HepG2 (cell line): ENCODE results near the gene YIF1A. TPM values are rescaled to one million over a fixed set of nuclear protein-coding genes. Genes with fewer than 3 reads are reported as not detected.

Source experiments
- DRAP1 ChIP-seq: IDR thresholded peaks from 2 replicates; pipeline ENCODE4 v1.6.1; 2016; ENCODE audit warnings: missing genetic modification reagents, missing compliant biosample characterization
- E2F1 ChIP-seq: sonication (generic); formaldehyde crosslinking; IDR thresholded peaks from 2 replicates; pipeline ENCODE4 v1.5.0; 2020; ENCODE audit warnings: missing genetic modification reagents
- EZH2 ChIP-seq: conservative IDR thresholded peaks from 2 replicates; pipeline ENCODE4 v1.6.1; 2012; ENCODE audit warnings: mild to moderate bottlenecking, low read depth, low read length, moderate library complexity
- HNRNPUL1 ChIP-seq: fragments of 200-400 bp; formaldehyde crosslinking; IDR thresholded peaks from 2 replicates; pipeline ENCODE4 v1.6.1; 2017; ENCODE audit warnings: low read depth, mild to moderate bottlenecking, low read length, moderate library complexity
- KMT2A ChIP-seq: sonication (generic); formaldehyde crosslinking; IDR thresholded peaks from 2 replicates; pipeline ENCODE4 v1.4.0; 2020; ENCODE audit warnings: missing genetic modification reagents
- PAX8 ChIP-seq: sonication (generic); formaldehyde crosslinking; IDR thresholded peaks from 2 replicates; pipeline ENCODE4 v1.8.0; 2022; ENCODE audit warnings: mild to moderate bottlenecking, missing genetic modification reagents, borderline replicate concordance
- SMAD1 ChIP-seq: sonication (generic); formaldehyde crosslinking; IDR thresholded peaks from 2 replicates; pipeline ENCODE4 v1.4.0; 2020; ENCODE audit warnings: missing genetic modification reagents, low read depth, mild to moderate bottlenecking, borderline replicate concordance
- TARDBP ChIP-seq: sonication (generic); formaldehyde crosslinking; IDR thresholded peaks from 2 replicates; pipeline ENCODE4 v1.8.0; 2022; ENCODE audit warnings: mild to moderate bottlenecking, missing genetic modification reagents
- XRCC5 ChIP-seq: fragments of 200-400 bp; formaldehyde crosslinking; optimal IDR thresholded peaks from 2 replicates; pipeline ENCODE3; 2017; ENCODE audit warnings: mild to moderate bottlenecking, low read length
- ZFP90 ChIP-seq: sonication (generic); formaldehyde crosslinking; IDR thresholded peaks from 2 replicates; pipeline ENCODE4 v1.8.0; 2022; ENCODE audit warnings: missing genetic modification reagents, mild to moderate bottlenecking, inconsistent platforms, borderline replicate concordance
- ZNF296 ChIP-seq: sonication (generic); formaldehyde crosslinking; conservative IDR thresholded peaks from 2 replicates; pipeline ENCODE4 v1.5.0; 2020; ENCODE audit warnings: mild to moderate bottlenecking, missing genetic modification reagents
- ZNF318 ChIP-seq: sonication (generic); formaldehyde crosslinking; IDR thresholded peaks from 2 replicates; pipeline ENCODE4 v1.4.0; 2020; ENCODE audit warnings: mild to moderate bottlenecking, missing genetic modification reagents
- polyA plus RNA-seq, 8 experiments: library from polyadenylated mRNA; depleted of rRNA in 3 of 8; stranded (reverse) in 7 of 8; unstranded in 1 of 8; fragments of >200 nt; fragmentation: Illumina TruSeq in 4 of 8; extraction: Trizol in 4 of 8; gene quantifications; 2 replicates each; pipeline versions ENCODE4 v1.2.1 to v1.2.3, GENCODE V29; 2011 to 2016; ENCODE audit warnings: low read depth in 4 of 8, missing spikeins in 1 of 8, mixed read lengths in 1 of 8; ENCODE audit not compliant: insufficient read depth in 1 of 8
- total RNA-seq, 5 experiments: library from RNA; depleted of rRNA; stranded (reverse); fragments of >200 nt; fragmentation: Illumina TruSeq; extraction: Trizol; gene quantifications; 2 replicates each; pipeline ENCODE4 v1.2.3, GENCODE V29; 2016; ENCODE audit warnings: low read depth in 1 of 5
- TF ChIP-seq, protein P1 (sequence below): sonication (generic); formaldehyde crosslinking; IDR thresholded peaks from 2 replicates; pipeline ENCODE4 v1.5.1; 2020; ENCODE audit warnings: mild to moderate bottlenecking, missing genetic modification reagents

YIF1A gene
- total and polyA plus RNA-seq, 2 of the 13 experiments (the other 11 are each of a cell fraction or from before 2014, with no cell fraction given), result 133 to 145 TPM

DNA sequence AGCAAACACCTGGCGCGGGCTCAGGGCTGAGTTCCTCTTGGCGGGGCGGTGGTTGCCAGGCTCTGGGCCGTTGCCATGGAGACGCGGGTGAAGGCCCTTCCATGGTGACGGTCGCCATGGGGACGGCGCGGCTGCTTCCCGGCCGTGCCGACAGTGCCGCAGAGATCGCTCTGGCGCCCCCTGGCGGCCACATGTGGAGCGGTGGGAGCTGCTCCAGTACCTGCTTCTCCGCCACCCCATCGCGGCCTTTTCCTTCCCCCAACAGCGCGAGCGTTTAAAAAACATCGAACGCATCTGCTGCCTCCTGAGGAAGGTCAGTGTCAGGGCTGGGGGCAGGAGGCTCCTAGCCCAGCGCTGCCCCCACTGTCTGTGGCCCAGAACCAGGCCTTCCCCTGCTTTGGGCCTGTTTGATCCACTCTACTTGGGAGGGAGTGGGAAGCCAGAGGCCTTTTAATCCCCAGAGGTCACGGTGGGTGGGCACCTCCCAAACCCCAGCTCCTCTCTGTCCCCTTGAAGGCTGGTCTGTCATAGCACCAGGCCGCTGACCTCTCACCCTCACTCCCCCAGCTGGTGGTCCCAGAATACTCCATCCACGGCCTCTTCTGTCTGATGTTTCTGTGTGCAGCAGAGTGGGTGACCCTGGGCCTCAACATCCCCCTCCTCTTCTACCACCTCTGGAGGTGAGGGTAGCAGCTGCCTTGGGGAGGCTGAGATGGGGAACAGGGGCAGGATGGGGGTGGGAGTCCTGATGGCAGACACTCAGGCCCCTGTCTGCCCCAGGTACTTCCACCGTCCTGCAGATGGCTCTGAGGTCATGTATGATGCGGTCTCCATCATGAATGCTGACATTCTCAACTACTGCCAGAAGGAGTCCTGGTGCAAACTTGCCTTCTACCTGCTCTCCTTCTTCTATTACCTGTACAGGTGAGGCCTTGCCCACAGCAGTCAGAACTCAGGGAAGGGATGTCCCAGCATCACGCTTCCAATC lies 6.2 kb downstream of the YIF1A start (continued):
- TF ChIP-seq ZNF318 (CRISPR knock-in tag), result no peak
- TF ChIP-seq ZFP90 (CRISPR knock-in tag), result no peak
- no peak for TF ChIP-seq KMT2A (CRISPR knock-in tag)
- no peak for TF ChIP-seq DRAP1
- TF ChIP-seq TARDBP (CRISPR knock-in tag), result no peak
- no peak for TF ChIP-seq EZH2
- TF ChIP-seq HNRNPUL1, result no peak
- TF ChIP-seq SMAD1 (CRISPR knock-in tag), result 0 out of 2 replicates have a peak, but pooled peaks have one; percentile 33
- no peak for TF ChIP-seq PAX8 (CRISPR knock-in tag)
- TF ChIP-seq, protein P1, sequence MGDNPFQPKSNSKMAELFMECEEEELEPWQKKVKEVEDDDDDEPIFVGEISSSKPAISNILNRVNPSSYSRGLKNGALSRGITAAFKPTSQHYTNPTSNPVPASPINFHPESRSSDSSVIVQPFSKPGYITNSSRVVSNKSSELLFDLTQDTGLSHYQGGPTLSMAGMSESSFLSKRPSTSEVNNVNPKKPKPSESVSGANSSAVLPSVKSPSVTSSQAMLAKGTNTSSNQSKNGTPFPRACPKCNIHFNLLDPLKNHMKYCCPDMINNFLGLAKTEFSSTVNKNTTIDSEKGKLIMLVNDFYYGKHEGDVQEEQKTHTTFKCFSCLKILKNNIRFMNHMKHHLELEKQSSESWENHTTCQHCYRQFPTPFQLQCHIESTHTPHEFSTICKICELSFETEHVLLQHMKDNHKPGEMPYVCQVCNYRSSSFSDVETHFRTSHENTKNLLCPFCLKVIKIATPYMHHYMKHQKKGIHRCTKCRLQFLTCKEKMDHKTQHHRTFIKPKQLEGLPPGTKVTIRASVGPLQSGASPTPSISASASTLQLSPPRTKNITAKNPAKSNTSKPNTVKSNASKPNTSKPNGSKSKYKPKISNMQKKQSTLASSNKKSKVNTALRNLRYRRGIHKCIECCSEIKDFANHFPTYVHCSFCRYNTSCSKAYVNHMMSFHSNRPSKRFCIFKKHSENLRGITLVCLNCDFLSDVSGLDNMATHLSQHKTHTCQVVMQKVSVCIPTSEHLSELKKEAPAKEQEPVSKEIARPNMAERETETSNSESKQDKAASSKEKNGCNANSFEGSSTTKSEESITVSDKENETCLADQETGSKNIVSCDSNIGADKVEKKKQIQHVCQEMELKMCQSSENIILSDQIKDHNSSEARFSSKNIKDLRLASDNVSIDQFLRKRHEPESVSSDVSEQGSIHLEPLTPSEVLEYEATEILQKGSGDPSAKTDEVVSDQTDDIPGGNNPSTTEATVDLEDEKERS (CRISPR knock-in tag), result 0 out of 2 replicates have a peak, but pooled peaks have one; percentile 21
- peak; percentile 77 for TF ChIP-seq XRCC5
- no peak for TF ChIP-seq E2F1 (CRISPR knock-in tag)
- no peak for TF ChIP-seq ZNF296 (CRISPR knock-in tag)
